HepG2 (cell line): ENCODE measurements around the gene STXBP2. TPM values are rescaled to one million over a fixed set of nuclear protein-coding genes. Genes with fewer than 3 reads are reported as not detected.
A peak's percentile ranks its signal among the peaks of the same experiment; 100 is the strongest.

ENCODE experiments used
- ARNT ChIP-seq: fragments of 450-650 bp; IDR thresholded peaks from 2 replicates; pipeline ENCODE4 v1.6.1; 2017
- DZIP1 ChIP-seq: sonication (generic); formaldehyde crosslinking; IDR thresholded peaks from 2 replicates; pipeline ENCODE4 v1.5.0; 2020; ENCODE audit warnings: mild to moderate bottlenecking, missing genetic modification reagents
- EED ChIP-seq: sonication (generic); formaldehyde crosslinking; IDR thresholded peaks from 2 replicates; pipeline ENCODE4 v1.5.0; 2020; ENCODE audit warnings: mild to moderate bottlenecking, missing genetic modification reagents
- FOXK1 ChIP-seq: sonication (generic); formaldehyde crosslinking; IDR thresholded peaks from 2 replicates; pipeline ENCODE4 v1.4.0; 2020; ENCODE audit warnings: low read depth, missing genetic modification reagents, borderline replicate concordance
- HNF4G ChIP-seq, 2 experiments: sonication (generic) in 1 of 2; formaldehyde crosslinking in 1 of 2; IDR thresholded peaks; 2 replicates each; pipeline versions ENCODE4 v1.4.0 to v1.6.1; 2011 to 2020; ENCODE audit warnings: borderline replicate concordance in 2 of 2, low read depth in 2 of 2, mild to moderate bottlenecking in 2 of 2, low read length in 1 of 2, missing genetic modification reagents in 1 of 2, moderate library complexity in 1 of 2
- KLF12 ChIP-seq: sonication (generic); formaldehyde crosslinking; IDR thresholded peaks from 2 replicates; pipeline ENCODE4 v1.4.0; 2020; ENCODE audit warnings: missing genetic modification reagents, borderline replicate concordance
- PHF5A ChIP-seq: IDR thresholded peaks from one replicate; pipeline ENCODE4 v1.6.1; 2018; ENCODE audit warnings: low read depth, missing genetic modification reagents; ENCODE audit not compliant: unreplicated experiment
- POLR2AphosphoS5 ChIP-seq: IDR thresholded peaks from 2 replicates; pipeline ENCODE4 v1.6.1; 2012; ENCODE audit warnings: low read depth, low read length
- PREB ChIP-seq: sonication (generic); formaldehyde crosslinking; IDR thresholded peaks from 2 replicates; pipeline ENCODE4 v1.4.0; 2020; ENCODE audit warnings: missing genetic modification reagents
- RXRA ChIP-seq: sonication (generic); formaldehyde crosslinking; IDR thresholded peaks from 2 replicates; pipeline ENCODE4 v1.5.1; 2020; ENCODE audit warnings: missing genetic modification reagents
- THAP9 ChIP-seq: sonication (generic); formaldehyde crosslinking; IDR thresholded peaks from 2 replicates; pipeline ENCODE4; 2020; ENCODE audit warnings: missing genetic modification reagents, mild to moderate bottlenecking, borderline replicate concordance
- ZBTB38 ChIP-seq: sonication (generic); formaldehyde crosslinking; IDR thresholded peaks from 2 replicates; pipeline ENCODE4 v1.5.1; 2020; ENCODE audit warnings: mild to moderate bottlenecking, missing genetic modification reagents
- ZKSCAN5 ChIP-seq: sonication (generic); formaldehyde crosslinking; IDR thresholded peaks from 2 replicates; pipeline ENCODE4 v1.5.1; 2020; ENCODE audit warnings: mild to moderate bottlenecking, missing genetic modification reagents
- ZNF180 ChIP-seq: sonication (generic); formaldehyde crosslinking; IDR thresholded peaks from 2 replicates; pipeline ENCODE4 v1.4.0; 2020; ENCODE audit warnings: low read depth, missing genetic modification reagents, borderline replicate concordance
- ZNF232 ChIP-seq: sonication (generic); formaldehyde crosslinking; IDR thresholded peaks from 2 replicates; pipeline ENCODE4 v1.4.0; 2020; ENCODE audit warnings: missing genetic modification reagents, borderline replicate concordance
- ZNF343 ChIP-seq: sonication (generic); formaldehyde crosslinking; IDR thresholded peaks from 2 replicates; pipeline ENCODE4 v1.4.0; 2020; ENCODE audit warnings: mild to moderate bottlenecking, missing genetic modification reagents
- ZNF607 ChIP-seq: sonication (generic); formaldehyde crosslinking; IDR thresholded peaks from 2 replicates; pipeline ENCODE4 v1.5.1; 2020; ENCODE audit warnings: missing genetic modification reagents, mild to moderate bottlenecking, borderline replicate concordance
- ZNF746 ChIP-seq: sonication (generic); formaldehyde crosslinking; IDR thresholded peaks from 2 replicates; pipeline ENCODE4 v1.8.0; 2022; ENCODE audit warnings: mild to moderate bottlenecking, missing genetic modification reagents
- ZNF781 ChIP-seq: sonication (generic); formaldehyde crosslinking; IDR thresholded peaks from 2 replicates; pipeline ENCODE4 v1.5.1; 2020; ENCODE audit warnings: borderline replicate concordance, mild to moderate bottlenecking, missing genetic modification reagents; ENCODE audit errors: not compliant biosample characterization
- ZNF800 ChIP-seq: sonication (generic); formaldehyde crosslinking; IDR thresholded peaks from 2 replicates; pipeline ENCODE4 v1.4.0; 2020; ENCODE audit warnings: missing genetic modification reagents
- polyA plus RNA-seq, 8 experiments: library from polyadenylated mRNA; depleted of rRNA in 3 of 8; stranded (reverse) in 7 of 8; unstranded in 1 of 8; fragments of >200 nt; fragmentation: Illumina TruSeq in 4 of 8; extraction: Trizol in 4 of 8; gene quantifications; 2 replicates each; pipeline versions ENCODE4 v1.2.1 to v1.2.3, GENCODE V29; 2011 to 2016; ENCODE audit warnings: low read depth in 4 of 8, missing spikeins in 1 of 8, mixed read lengths in 1 of 8; ENCODE audit not compliant: insufficient read depth in 1 of 8
- total RNA-seq, 5 experiments: library from RNA; depleted of rRNA; stranded (reverse); fragments of >200 nt; fragmentation: Illumina TruSeq; extraction: Trizol; gene quantifications; 2 replicates each; pipeline ENCODE4 v1.2.3, GENCODE V29; 2016; ENCODE audit warnings: low read depth in 1 of 5

Gene STXBP2
- total and polyA plus RNA-seq, 2 of the 13 experiments (the other 11 are each of a cell fraction or from before 2014, with no cell fraction given) = 22.8 to 40.1 TPM

- TF ChIP-seq ZNF343 (CRISPR knock-in tag) (no peak), ZNF800 (CRISPR knock-in tag) (peak; percentile 19; the same call in 1 of the 2 replicates), PHF5A (CRISPR knock-in tag) (no peak), ZNF607 (CRISPR knock-in tag) (peak; percentile 70; the same call in 1 of the 2 replicates), KLF12 (CRISPR knock-in tag) (peak; percentile 70; the same call in 1 of the 2 replicates), DZIP1 (CRISPR knock-in tag) (peak; percentile 16; the same call in 1 of the 2 replicates), ZNF180 (CRISPR knock-in tag) (no peak), FOXK1 (CRISPR knock-in tag) (peak; percentile 99), PREB (CRISPR knock-in tag) (no peak), HNF4G (IDR thresholded peaks at IDR 0.05; ENCODE audit: borderline replicate concordance, low read depth, low read length) (no peak; the same call in 1 of the 2 replicates), HNF4G (CRISPR knock-in tag; IDR thresholded peaks at IDR 0.05; ENCODE audit: borderline replicate concordance, low read depth) (no peak), POLR2AphosphoS5 (peak; percentile 70), ZBTB38 (no peak), EED (no peak), ZNF232 (peak; percentile 52; the same call in 1 of the 2 replicates), ZNF781 (CRISPR knock-in tag) (no peak), THAP9 (CRISPR knock-in tag) (peak; percentile 77; the same call in 1 of the 2 replicates), ZKSCAN5 (CRISPR knock-in tag) (no peak), ARNT (no peak), RXRA (peak; percentile 25; the same call in 1 of the 2 replicates), ZNF746 (CRISPR knock-in tag) (no peak)
Measured at GRCh38 chr19:7629347-7630054, 7.4 kb upstream of the STXBP2 start, which contains the start of the genes PET100 and XAB2 (continued).
